Stomach (tissue), 9 donors: ENCODE results near the gene KIF11. TPM values are rescaled to one million over a fixed set of nuclear protein-coding genes. Genes with fewer than 3 reads are reported as not detected.

ENCODE experiments used
- DNase-seq, 2 donors: peaks; one replicate each; pipeline versions ENCODE4 v3.0.0 to v3.0.0-alpha.2; 2013 to 2019
- H3K27ac ChIP-seq, 5 donors: fragments of 200-600 bp in 4 of 5; sonication (generic) in 4 of 5; one replicate each; pipeline ENCODE4 v1.5.1; 2013 to 2019; ENCODE audit warnings: mild to moderate bottlenecking in 1 of 5, moderate library complexity in 1 of 5
- H3K27me3 ChIP-seq, 3 donors: fragments of 200-600 bp; sonication (generic); one replicate each; pipeline ENCODE4 v1.5.1; 2017 to 2019; ENCODE audit warnings: mixed run types in 1 of 3
- H3K36me3 ChIP-seq, 4 donors: fragments of 200-600 bp; sonication (generic); 1 replicate in 3 of 4; 2 replicates in 1 of 4; pipeline ENCODE4 v1.5.1; 2016 to 2019
- H3K4me1 ChIP-seq, 4 donors: fragments of 200-600 bp; sonication (generic); one replicate each; pipeline ENCODE4 v1.5.1; 2016 to 2019
- H3K4me3 ChIP-seq, 4 donors: fragments of 200-600 bp; sonication (generic) in 3 of 4; one replicate each; pipeline ENCODE4 v1.5.1; 2016 to 2019; ENCODE audit warnings: mild to moderate bottlenecking in 1 of 4
- H3K9me3 ChIP-seq, 4 donors: fragments of 200-600 bp; sonication (generic); one replicate each; pipeline ENCODE4 v1.5.1; 2016 to 2019
- EP300 ChIP-seq: sonication (generic); formaldehyde crosslinking; IDR thresholded peaks from one replicate; pipeline ENCODE4 v1.6.1; 2017; ENCODE audit warnings: antibody characterized with exemption
- POLR2A ChIP-seq, 4 donors: fragments of 450-650 bp; IDR thresholded peaks; one replicate each; pipeline ENCODE4 v1.6.1; 2016; ENCODE audit warnings: antibody characterized with exemption in 4 of 4, control low read depth in 2 of 4, mild to moderate bottlenecking in 1 of 4, moderate library complexity in 1 of 4
- POLR2AphosphoS5 ChIP-seq, 3 donors: sonication (generic); formaldehyde crosslinking; IDR thresholded peaks; one replicate each; pipeline ENCODE4 v1.6.1; 2016; ENCODE audit warnings: antibody characterized with exemption in 3 of 3
- WGBS, 5 donors: extraction: QIAGEN DNeasy Blood & Tissue Kit in 3 of 5; methylation state at CpG; one replicate each; pipeline versions ENCODE4 v1.1.5 to v1.1.7; 2013 to 2018; 5-methylcytosine and 5-hydroxymethylcytosine counted together
- intact Hi-C: fragments of 100-400 bp; cut with DNase I; formaldehyde crosslinking; loops from one replicate; pipeline ENCODE4 v1.15.1; 2023; ENCODE audit warnings: low total_unique reads
- polyA plus RNA-seq, 3 donors: library from polyadenylated mRNA; stranded (reverse); fragments of 200-250 nt; gene quantifications; one replicate each; pipeline ENCODE4 v1.2.3, GENCODE V29; 2013
- total RNA-seq, 5 donors: library from RNA; depleted of rRNA; stranded (reverse); fragments of >200 nt; gene quantifications; one replicate each; pipeline versions ENCODE4 v1.1.0 to v1.2.3, GENCODE V29; 2014 to 2016
- TF ChIP-seq, protein P1 (sequence below), 7 experiments: fragments of 450-650 bp in 4 of 7; fragments of 200-600 bp in 3 of 7; sonication (generic) in 3 of 7; IDR thresholded peaks; one replicate each; pipeline ENCODE4 v1.5.1; 2016 to 2019; ENCODE audit warnings: antibody characterized with exemption in 7 of 7, control low read depth in 2 of 7, mild to moderate bottlenecking in 1 of 7
- donor health status: healthy with polysubstance abuse.
- donor health status: Bipolar disorder and iron deficiency.
- donor health status: healthy.

Gene KIF11
- total and polyA plus RNA-seq, 8 donors: 1.1 to 8.3 (median 2.5) TPM

DNA sequence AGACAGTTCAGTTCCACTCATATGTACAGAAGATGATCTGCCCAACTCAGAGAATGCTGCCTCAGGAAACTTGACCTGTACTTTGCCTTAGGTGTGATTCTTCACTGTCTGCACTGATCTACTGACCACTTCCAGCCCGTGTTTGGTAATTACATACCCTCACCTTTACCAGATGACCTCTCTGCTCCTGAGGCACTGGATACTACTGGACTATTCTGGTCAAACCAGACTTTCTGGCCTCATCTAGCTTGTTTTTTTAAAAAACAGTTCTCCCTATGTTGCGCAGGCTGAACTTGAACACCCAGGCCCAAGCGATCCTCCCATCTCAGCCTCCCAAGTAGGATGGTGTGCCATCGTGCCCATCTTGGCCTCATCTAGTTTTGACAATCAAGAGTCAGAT is 45.3 kb upstream of the KIF11 start:
- WGBS, 5 donors: 84 to 90% (median 85%) methylated on average over 4 of the region's 4 CpGs
- intact Hi-C loops: no loop called here
- Histone ChIP-seq H3K27me3 (no peaks in the 10 kb centered on the region), H3K4me1 (peaks cover 0 to 18% (median 7%) of the 10 kb centered on the region in 4 donors), H3K36me3 (peaks cover 0 to 21% (median 18%) of the 10 kb centered on the region in 4 donors), H3K4me3 (no peak overlapping the region), H3K27ac (no peak overlapping the region), H3K9me3 (no peaks in the 10 kb centered on the region)
- no peak for TF ChIP-seq POLR2A (IDR thresholded peaks at IDR 0.05)
- TF ChIP-seq, protein P1, sequence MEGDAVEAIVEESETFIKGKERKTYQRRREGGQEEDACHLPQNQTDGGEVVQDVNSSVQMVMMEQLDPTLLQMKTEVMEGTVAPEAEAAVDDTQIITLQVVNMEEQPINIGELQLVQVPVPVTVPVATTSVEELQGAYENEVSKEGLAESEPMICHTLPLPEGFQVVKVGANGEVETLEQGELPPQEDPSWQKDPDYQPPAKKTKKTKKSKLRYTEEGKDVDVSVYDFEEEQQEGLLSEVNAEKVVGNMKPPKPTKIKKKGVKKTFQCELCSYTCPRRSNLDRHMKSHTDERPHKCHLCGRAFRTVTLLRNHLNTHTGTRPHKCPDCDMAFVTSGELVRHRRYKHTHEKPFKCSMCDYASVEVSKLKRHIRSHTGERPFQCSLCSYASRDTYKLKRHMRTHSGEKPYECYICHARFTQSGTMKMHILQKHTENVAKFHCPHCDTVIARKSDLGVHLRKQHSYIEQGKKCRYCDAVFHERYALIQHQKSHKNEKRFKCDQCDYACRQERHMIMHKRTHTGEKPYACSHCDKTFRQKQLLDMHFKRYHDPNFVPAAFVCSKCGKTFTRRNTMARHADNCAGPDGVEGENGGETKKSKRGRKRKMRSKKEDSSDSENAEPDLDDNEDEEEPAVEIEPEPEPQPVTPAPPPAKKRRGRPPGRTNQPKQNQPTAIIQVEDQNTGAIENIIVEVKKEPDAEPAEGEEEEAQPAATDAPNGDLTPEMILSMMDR (IDR thresholded peaks at IDR 0.05): no peak
- no peak for TF ChIP-seq EP300
- TF ChIP-seq POLR2AphosphoS5 (IDR thresholded peaks at IDR 0.05): no peak
- no peak for DNase-seq

DNA sequence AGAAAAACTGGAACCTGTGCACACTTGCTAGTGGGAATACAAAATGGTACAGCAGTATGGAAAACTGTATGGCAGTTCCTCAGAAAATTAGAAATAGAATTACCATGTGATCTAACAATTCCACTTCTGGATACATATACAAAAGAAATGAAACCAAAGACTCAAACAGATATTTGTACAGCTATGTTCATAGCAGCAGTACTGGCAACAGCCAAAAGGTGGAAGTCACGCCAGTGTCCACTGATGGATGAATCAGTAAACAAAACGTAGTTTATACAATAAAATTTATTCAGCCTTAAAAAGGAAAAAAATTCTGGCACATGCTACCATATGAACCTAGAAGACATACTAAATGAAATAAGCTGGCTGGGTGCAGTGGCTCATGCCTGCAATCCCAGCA is 42.0 kb upstream of the KIF11 start:
- Histone ChIP-seq H3K4me3 (no peak overlapping the region), H3K4me1 (peaks cover 0 to 8% (median 3%) of the 10 kb centered on the region in 4 donors), H3K27me3 (no peaks in the 10 kb centered on the region), H3K27ac (no peak overlapping the region), H3K9me3 (peaks cover 0 to 15% (median 9%) of the 10 kb centered on the region in 4 donors), H3K36me3 (peaks cover 0 to 48% (median 43%) of the 10 kb centered on the region in 4 donors)
- DNase-seq: no peak
- intact Hi-C loops: no loop called here
- no peak for TF ChIP-seq POLR2A (IDR thresholded peaks at IDR 0.05)
- no peak for TF ChIP-seq EP300
- TF ChIP-seq, protein P1 (IDR thresholded peaks at IDR 0.05): no peak
- TF ChIP-seq POLR2AphosphoS5 (IDR thresholded peaks at IDR 0.05): no peak
- WGBS, 5 donors: 55 to 92% (median 63%) methylated on average over 2 of the region's 2 CpGs

DNA sequence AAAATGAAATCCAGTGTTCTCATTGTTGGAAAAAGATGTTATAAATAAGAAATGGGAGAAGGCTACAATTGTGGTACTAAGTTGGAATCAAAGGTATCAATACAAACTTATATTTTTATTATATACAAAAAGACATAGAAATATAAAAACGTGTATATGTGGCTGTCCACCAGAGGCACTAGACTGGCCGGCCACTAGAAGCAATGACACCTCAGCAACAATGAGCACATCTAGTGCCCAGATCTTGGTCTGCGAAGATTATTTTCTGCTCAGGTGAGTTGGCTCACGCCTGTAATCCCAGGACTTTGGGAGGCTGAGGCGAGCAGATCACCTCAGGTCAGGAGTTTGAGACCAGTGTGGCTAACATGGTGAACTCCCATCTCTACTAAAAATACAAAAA is 40.6 kb upstream of the KIF11 start:
- intact Hi-C loops: no loop called here
- Histone ChIP-seq H3K4me3 (no peak overlapping the region), H3K9me3 (peaks cover 0 to 15% (median 9%) of the 10 kb centered on the region in 4 donors), H3K27ac (no peak overlapping the region), H3K27me3 (no peaks in the 10 kb centered on the region), H3K4me1 (peaks cover 0 to 8% (median 3%) of the 10 kb centered on the region in 4 donors), H3K36me3 (peaks cover 13 to 60% (median 56%) of the 10 kb centered on the region in 4 donors)
- DNase-seq: no peak
- WGBS, 5 donors: 89 to 100% (median 94%) methylated on average over 5 of the region's 5 CpGs
- TF ChIP-seq, protein P1 (IDR thresholded peaks at IDR 0.05): no peak
- TF ChIP-seq EP300: no peak
- TF ChIP-seq POLR2AphosphoS5 (IDR thresholded peaks at IDR 0.05): no peak

DNA sequence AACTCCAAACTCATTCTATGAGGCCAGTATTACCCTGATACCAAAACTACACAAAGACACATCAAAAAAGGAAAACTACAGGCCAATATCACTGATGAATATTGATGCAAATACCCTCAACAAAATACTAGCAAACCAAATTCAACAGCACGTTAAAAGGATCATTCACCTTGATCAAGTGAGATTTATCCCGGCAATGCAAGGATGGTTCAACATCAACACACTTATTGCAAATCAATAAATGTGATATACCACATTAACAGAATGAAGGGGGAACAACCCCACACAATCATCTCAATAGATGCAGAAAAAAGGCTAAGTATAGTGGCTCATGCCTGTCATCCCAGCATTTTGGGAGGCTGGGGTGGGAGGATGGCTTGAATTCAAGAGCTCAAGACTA is 39.0 kb upstream of the KIF11 start:
- TF ChIP-seq POLR2A (IDR thresholded peaks at IDR 0.05) (no peak), EP300 (no peak), POLR2AphosphoS5 (IDR thresholded peaks at IDR 0.05) (no peak)
- TF ChIP-seq, protein P1 (IDR thresholded peaks at IDR 0.05): no peak
- no peak overlapping the region for H3K4me3 ChIP-seq
- peaks cover 0 to 8% (median 3%) of the 10 kb centered on the region in 4 donors for H3K4me1 ChIP-seq
- DNase-seq: no peak
- intact Hi-C loops: no loop called here
- no peaks in the 10 kb centered on the region for H3K27me3 ChIP-seq
- H3K9me3 ChIP-seq: peaks cover 0 to 15% (median 9%) of the 10 kb centered on the region in 4 donors
- H3K27ac ChIP-seq: no peak overlapping the region
- WGBS, 5 donors: 94 to 100% (median 97%) methylated on average over 2 of the region's 2 CpGs
- peaks cover 15 to 66% (median 66%) of the 10 kb centered on the region in 4 donors for H3K36me3 ChIP-seq
